Liver (tissue), 9 donors: Measurements from ENCODE around the gene EXD3. TPM values are rescaled to one million over a fixed set of nuclear protein-coding genes. Genes with fewer than 3 reads are reported as not detected.
"Not testable (repeated sequence)": the region's sequence is repeated elsewhere in the genome, so short reads cannot be mapped to it uniquely, and the experiment has no call there.

ENCODE experiments used
- DNase-seq: peaks from one replicate; pipeline ENCODE4 v3.0.0-alpha.2; 2017; ENCODE audit warnings: low spot score
- H3K27ac ChIP-seq, 2 donors: one replicate each; pipeline ENCODE4 v1.7.0; 2013; ENCODE audit warnings: inconsistent platforms in 2 of 2, low read length in 2 of 2, control low read depth in 1 of 2, low read depth in 1 of 2, mild to moderate bottlenecking in 1 of 2
- H3K27me3 ChIP-seq, 4 donors: one replicate each; pipeline versions ENCODE4 v1.6.1 to v1.7.0; 2013; ENCODE audit warnings: low read length in 3 of 4, inconsistent platforms in 1 of 4, mild to moderate bottlenecking in 1 of 4, moderate library complexity in 1 of 4; ENCODE audit not compliant: control insufficient read depth in 4 of 4, insufficient read depth in 4 of 4
- H3K36me3 ChIP-seq, 4 donors: one replicate each; pipeline versions ENCODE4 v1.6.1 to v1.7.0; 2013; ENCODE audit warnings: low read length in 3 of 4, mild to moderate bottlenecking in 3 of 4, low read depth in 1 of 4, moderate library complexity in 1 of 4; ENCODE audit not compliant: control insufficient read depth in 4 of 4, insufficient read depth in 3 of 4
- H3K4me1 ChIP-seq, 4 donors: one replicate each; pipeline versions ENCODE4 v1.6.1 to v1.7.0; 2013; ENCODE audit warnings: low read length in 3 of 4, mild to moderate bottlenecking in 3 of 4, moderate library complexity in 1 of 4; ENCODE audit not compliant: control insufficient read depth in 4 of 4, insufficient read depth in 4 of 4
- H3K4me3 ChIP-seq, 3 donors: one replicate each; pipeline versions ENCODE4 v1.6.1 to v1.7.0; 2013; ENCODE audit warnings: low read length in 3 of 3, control low read depth in 1 of 3, low read depth in 1 of 3, mild to moderate bottlenecking in 1 of 3
- H3K9ac ChIP-seq, 2 donors: one replicate each; pipeline ENCODE4 v1.7.0; 2013; ENCODE audit warnings: low read length in 2 of 2, mild to moderate bottlenecking in 2 of 2, moderate library complexity in 2 of 2, control low read depth in 1 of 2, low read depth in 1 of 2
- H3K9me3 ChIP-seq, 4 donors: one replicate each; pipeline versions ENCODE4 v1.6.1 to v1.7.0; 2013; ENCODE audit warnings: low read length in 3 of 4; ENCODE audit not compliant: control insufficient read depth in 4 of 4
- EGR1 ChIP-seq, 2 donors: IDR thresholded peaks; 2 replicates each; pipeline ENCODE4 v1.6.1; 2016 to 2018; ENCODE audit warnings: antibody characterized with exemption in 2 of 2, low read depth in 2 of 2
- FOXA2 ChIP-seq: IDR thresholded peaks from 2 replicates; pipeline ENCODE4 v1.6.1; 2016; ENCODE audit warnings: antibody characterized with exemption
- GABPA ChIP-seq, 2 donors: IDR thresholded peaks in 1 of 2; conservative IDR thresholded peaks in 1 of 2; 2 replicates each; pipeline ENCODE4 v1.6.1; 2016; ENCODE audit warnings: antibody characterized with exemption in 2 of 2, mild to moderate bottlenecking in 1 of 2, moderate library complexity in 1 of 2
- JUND ChIP-seq, 2 donors: IDR thresholded peaks; 2 replicates each; pipeline ENCODE4 v1.6.1; 2016; ENCODE audit warnings: antibody characterized with exemption in 2 of 2
- NR2F2 ChIP-seq: IDR thresholded peaks from 2 replicates; pipeline ENCODE4 v1.6.1; 2016; ENCODE audit warnings: antibody characterized with exemption
- RAD21 ChIP-seq, 2 donors: IDR thresholded peaks; 2 replicates each; pipeline ENCODE4 v1.6.1; 2016; ENCODE audit warnings: antibody characterized with exemption in 2 of 2, mild to moderate bottlenecking in 2 of 2
- RXRA ChIP-seq, 2 donors: IDR thresholded peaks; 2 replicates each; pipeline ENCODE4 v1.6.1; 2017 to 2018; ENCODE audit warnings: antibody characterized with exemption in 2 of 2, mild to moderate bottlenecking in 1 of 2
- SP1 ChIP-seq: IDR thresholded peaks from 2 replicates; pipeline ENCODE4 v1.6.1; 2018; ENCODE audit warnings: antibody characterized with exemption, mild to moderate bottlenecking
- TAF1 ChIP-seq: conservative IDR thresholded peaks from 2 replicates; pipeline ENCODE4 v1.6.1; 2016; ENCODE audit warnings: antibody characterized with exemption, mild to moderate bottlenecking
- WGBS: extraction: QIAGEN DNeasy Blood & Tissue Kit; methylation state at CpG from one replicate; pipeline ENCODE4 v1.1.7; 2013; 5-methylcytosine and 5-hydroxymethylcytosine counted together
- polyA plus RNA-seq, 2 donors: library from polyadenylated mRNA; stranded (reverse) in 1 of 2; unstranded in 1 of 2; fragments of 200-250 nt in 1 of 2; fragments of >200 nt in 1 of 2; fragmentation: Nextera tagmentation in 1 of 2; extraction: Ambion mirVana in 1 of 2; gene quantifications; one replicate each; pipeline versions ENCODE4 v1.2.1 to v1.2.3, GENCODE V29; 2013 to 2015
- total RNA-seq, 2 donors: library from RNA; depleted of rRNA; stranded (reverse); fragments of >200 nt; gene quantifications; one replicate each; pipeline ENCODE4 v1.2.3, GENCODE V29; 2014
- TF ChIP-seq, protein P1 (sequence below): fragments of 150-350 bp; IDR thresholded peaks from 2 replicates; pipeline ENCODE4 v1.5.1; 2017; ENCODE audit warnings: improper control_type of control experiment, low read depth, low read length; ENCODE audit not compliant: missing input control
- TF ChIP-seq, protein P2 (sequence below): IDR thresholded peaks from 2 replicates; pipeline ENCODE4 v1.6.1; 2016; ENCODE audit warnings: antibody characterized with exemption, mild to moderate bottlenecking
- TF ChIP-seq, protein P3 (sequence below): IDR thresholded peaks from 2 replicates; pipeline ENCODE4 v1.6.1; 2016; ENCODE audit warnings: antibody characterized with exemption
- TF ChIP-seq, protein P4 (sequence below): IDR thresholded peaks from 2 replicates; pipeline ENCODE4 v1.6.1; 2016; ENCODE audit warnings: antibody characterized with exemption
- TF ChIP-seq, protein P5 (sequence below): IDR thresholded peaks from 2 replicates; pipeline ENCODE4 v1.6.1; 2016; ENCODE audit warnings: antibody characterized with exemption
- donor health status: healthy.
- donor health status: healthy.
- donor health status: healthy.
- donor health status: healthy.
- donor health status: healthy.

EXD3 gene
- total and polyA plus RNA-seq, 4 donors, result 2.5 to 6.7 (median 3.7) TPM

DNA sequence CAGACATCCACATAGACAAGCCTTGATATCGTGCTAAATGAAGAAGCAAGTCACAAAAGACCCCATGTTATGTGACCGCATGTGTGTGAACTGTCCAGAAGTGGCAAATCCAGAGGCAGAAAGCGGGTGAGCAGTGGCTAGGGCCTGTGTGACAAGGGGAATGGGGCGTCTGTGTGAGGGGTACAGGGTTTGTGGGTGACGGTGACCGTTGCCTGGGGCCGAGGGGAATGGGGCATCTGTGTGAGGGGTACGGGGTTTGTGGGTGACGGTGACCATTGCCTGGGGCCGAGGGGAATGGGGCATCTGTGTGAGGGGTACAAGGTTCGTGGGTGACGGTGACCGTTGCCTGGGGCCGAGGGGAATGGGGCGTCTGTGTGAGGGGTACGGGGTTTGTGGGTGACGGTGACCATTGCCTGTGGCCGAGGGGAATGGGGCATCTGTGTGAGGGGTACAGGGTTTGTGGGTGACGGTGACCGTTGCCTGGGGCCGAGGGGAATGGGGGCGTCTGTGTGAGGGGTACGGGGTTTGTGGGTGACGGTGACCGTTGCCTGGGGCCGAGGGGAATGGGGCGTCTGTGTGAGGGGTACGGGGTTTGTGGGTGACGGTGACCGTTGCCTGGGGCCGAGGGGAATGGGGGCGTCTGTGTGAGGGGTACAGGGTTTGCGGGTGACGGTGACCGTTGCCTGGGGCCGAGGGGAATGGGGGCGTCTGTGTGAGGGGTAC is 44.1 kb downstream of the EXD3 start:
- not testable (repeated sequence) for H3K4me3 ChIP-seq, H3K9me3 ChIP-seq, H3K9ac ChIP-seq, H3K27me3 ChIP-seq, H3K36me3 ChIP-seq, H3K4me1 ChIP-seq, H3K27ac ChIP-seq, DNase-seq
- 90% methylated on average over 37 of the region's 37 CpGs for WGBS

DNA sequence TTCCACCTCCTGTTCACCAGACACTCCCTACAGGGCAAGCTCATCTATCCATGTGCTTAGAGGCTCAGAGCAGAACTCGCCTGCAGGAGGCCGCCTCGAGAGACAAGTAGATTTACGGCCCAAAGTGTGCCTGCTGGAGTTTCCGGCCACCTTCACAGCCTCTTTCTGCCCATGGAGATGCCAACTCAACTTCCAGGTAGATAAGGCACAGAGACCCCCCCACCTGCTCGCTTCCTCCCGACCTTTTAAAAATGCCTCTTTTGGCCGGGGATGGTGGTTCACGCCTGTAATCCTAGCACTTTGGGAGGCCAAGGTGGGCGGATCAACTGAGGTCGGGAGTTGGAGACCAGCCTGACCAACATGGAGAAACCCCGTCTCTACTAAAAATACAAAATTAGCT is 46.6 kb downstream of the EXD3 start:
- Histone ChIP-seq H3K4me3 (no peak overlapping the region), H3K9ac (no peak overlapping the region), H3K4me1 (no peaks in the 10 kb centered on the region), H3K36me3 (peaks cover 0 to 2% (median 0%) of the 10 kb centered on the region in 4 donors), H3K27ac (no peak overlapping the region), H3K9me3 (no peaks in the 10 kb centered on the region), H3K27me3 (no peaks in the 10 kb centered on the region)
- DNase-seq, result no peak
- TF ChIP-seq EGR1 (IDR thresholded peaks at IDR 0.05; ENCODE audit: low read depth in 2 of 2) (no peak), SP1 (no peak), RXRA (IDR thresholded peaks at IDR 0.05) (no peak), GABPA (IDR thresholded peaks at IDR 0.05 in 1 of 2, conservative IDR thresholded peaks at IDR 0.05 in 1 of 2) (no peak), RAD21 (IDR thresholded peaks at IDR 0.05) (no peak), JUND (IDR thresholded peaks at IDR 0.05) (no peak), TAF1 (no peak), FOXA2 (no peak), NR2F2 (no peak)
- TF ChIP-seq, protein P1, sequence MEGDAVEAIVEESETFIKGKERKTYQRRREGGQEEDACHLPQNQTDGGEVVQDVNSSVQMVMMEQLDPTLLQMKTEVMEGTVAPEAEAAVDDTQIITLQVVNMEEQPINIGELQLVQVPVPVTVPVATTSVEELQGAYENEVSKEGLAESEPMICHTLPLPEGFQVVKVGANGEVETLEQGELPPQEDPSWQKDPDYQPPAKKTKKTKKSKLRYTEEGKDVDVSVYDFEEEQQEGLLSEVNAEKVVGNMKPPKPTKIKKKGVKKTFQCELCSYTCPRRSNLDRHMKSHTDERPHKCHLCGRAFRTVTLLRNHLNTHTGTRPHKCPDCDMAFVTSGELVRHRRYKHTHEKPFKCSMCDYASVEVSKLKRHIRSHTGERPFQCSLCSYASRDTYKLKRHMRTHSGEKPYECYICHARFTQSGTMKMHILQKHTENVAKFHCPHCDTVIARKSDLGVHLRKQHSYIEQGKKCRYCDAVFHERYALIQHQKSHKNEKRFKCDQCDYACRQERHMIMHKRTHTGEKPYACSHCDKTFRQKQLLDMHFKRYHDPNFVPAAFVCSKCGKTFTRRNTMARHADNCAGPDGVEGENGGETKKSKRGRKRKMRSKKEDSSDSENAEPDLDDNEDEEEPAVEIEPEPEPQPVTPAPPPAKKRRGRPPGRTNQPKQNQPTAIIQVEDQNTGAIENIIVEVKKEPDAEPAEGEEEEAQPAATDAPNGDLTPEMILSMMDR, result no peak
- TF ChIP-seq, protein P2, sequence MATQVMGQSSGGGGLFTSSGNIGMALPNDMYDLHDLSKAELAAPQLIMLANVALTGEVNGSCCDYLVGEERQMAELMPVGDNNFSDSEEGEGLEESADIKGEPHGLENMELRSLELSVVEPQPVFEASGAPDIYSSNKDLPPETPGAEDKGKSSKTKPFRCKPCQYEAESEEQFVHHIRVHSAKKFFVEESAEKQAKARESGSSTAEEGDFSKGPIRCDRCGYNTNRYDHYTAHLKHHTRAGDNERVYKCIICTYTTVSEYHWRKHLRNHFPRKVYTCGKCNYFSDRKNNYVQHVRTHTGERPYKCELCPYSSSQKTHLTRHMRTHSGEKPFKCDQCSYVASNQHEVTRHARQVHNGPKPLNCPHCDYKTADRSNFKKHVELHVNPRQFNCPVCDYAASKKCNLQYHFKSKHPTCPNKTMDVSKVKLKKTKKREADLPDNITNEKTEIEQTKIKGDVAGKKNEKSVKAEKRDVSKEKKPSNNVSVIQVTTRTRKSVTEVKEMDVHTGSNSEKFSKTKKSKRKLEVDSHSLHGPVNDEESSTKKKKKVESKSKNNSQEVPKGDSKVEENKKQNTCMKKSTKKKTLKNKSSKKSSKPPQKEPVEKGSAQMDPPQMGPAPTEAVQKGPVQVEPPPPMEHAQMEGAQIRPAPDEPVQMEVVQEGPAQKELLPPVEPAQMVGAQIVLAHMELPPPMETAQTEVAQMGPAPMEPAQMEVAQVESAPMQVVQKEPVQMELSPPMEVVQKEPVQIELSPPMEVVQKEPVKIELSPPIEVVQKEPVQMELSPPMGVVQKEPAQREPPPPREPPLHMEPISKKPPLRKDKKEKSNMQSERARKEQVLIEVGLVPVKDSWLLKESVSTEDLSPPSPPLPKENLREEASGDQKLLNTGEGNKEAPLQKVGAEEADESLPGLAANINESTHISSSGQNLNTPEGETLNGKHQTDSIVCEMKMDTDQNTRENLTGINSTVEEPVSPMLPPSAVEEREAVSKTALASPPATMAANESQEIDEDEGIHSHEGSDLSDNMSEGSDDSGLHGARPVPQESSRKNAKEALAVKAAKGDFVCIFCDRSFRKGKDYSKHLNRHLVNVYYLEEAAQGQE, result no peak
- TF ChIP-seq, protein P3, sequence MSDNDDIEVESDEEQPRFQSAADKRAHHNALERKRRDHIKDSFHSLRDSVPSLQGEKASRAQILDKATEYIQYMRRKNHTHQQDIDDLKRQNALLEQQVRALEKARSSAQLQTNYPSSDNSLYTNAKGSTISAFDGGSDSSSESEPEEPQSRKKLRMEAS, result no peak
- TF ChIP-seq, protein P4, sequence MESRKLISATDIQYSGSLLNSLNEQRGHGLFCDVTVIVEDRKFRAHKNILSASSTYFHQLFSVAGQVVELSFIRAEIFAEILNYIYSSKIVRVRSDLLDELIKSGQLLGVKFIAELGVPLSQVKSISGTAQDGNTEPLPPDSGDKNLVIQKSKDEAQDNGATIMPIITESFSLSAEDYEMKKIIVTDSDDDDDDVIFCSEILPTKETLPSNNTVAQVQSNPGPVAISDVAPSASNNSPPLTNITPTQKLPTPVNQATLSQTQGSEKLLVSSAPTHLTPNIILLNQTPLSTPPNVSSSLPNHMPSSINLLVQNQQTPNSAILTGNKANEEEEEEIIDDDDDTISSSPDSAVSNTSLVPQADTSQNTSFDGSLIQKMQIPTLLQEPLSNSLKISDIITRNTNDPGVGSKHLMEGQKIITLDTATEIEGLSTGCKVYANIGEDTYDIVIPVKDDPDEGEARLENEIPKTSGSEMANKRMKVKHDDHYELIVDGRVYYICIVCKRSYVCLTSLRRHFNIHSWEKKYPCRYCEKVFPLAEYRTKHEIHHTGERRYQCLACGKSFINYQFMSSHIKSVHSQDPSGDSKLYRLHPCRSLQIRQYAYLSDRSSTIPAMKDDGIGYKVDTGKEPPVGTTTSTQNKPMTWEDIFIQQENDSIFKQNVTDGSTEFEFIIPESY, result no peak
- TF ChIP-seq, protein P5, sequence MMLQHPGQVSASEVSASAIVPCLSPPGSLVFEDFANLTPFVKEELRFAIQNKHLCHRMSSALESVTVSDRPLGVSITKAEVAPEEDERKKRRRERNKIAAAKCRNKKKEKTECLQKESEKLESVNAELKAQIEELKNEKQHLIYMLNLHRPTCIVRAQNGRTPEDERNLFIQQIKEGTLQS, result no peak
- whole genome bisulfite sequencing, result 95% methylated on average over 12 of the region's 12 CpGs
